ENCODE data around the gene PLA2G4B. TPM values are rescaled to one million over a fixed set of nuclear protein-coding genes. Genes with fewer than 3 reads are reported as not detected.

The PLA2G4B gene
- total and polyA plus RNA-seq, 9 of the 15 experiments (the other 6 are each of a cell fraction or from before 2014, with no cell fraction given) = 0.07 to 6.1 (median 2.8) TPM

- intact Hi-C loops (cut with micrococcal nuclease) = no loop called here
- DNase-seq (ENCODE audit: extremely low read depth in 1 of 4, low spot score in 3 of 4) (no peak), ATAC-seq (no peak), FAIRE-seq (no peak)
- Histone ChIP-seq H2AFZ (ENCODE audit: low read depth, low read length) (no peak overlapping the region), H3K79me2 (ENCODE audit: control insufficient read depth, insufficient read depth, low read length) (no peaks in the 10 kb centered on the region), H3K9me1 (ENCODE audit: control insufficient read depth, insufficient read depth, low read length) (no peaks in the 10 kb centered on the region), H3K9ac (ENCODE audit: insufficient read depth in 1 of 2, low read depth in 2 of 2, low read length in 2 of 2) (0 out of 4 replicates have a peak overlapping the region, but pooled peaks of 1 of the 2 experiments have one; percentile 21), H3K27ac (ENCODE audit: extremely low read depth, low read depth, low read length) (no peak overlapping the region), H3K4me3 (no peak overlapping the region), H3K4me2 (ENCODE audit: insufficient read depth, low read length) (no peak overlapping the region), H3K9me3 (replicated peaks; ENCODE audit: control insufficient read depth, insufficient read depth, low read depth, low read length) (no peaks in the 10 kb centered on the region), H3K36me3 (ENCODE audit: control insufficient read depth, insufficient read depth, low read length) (peaks cover 7% of the 10 kb centered on the region; the same call in 1 of the 3 replicates), H3K27me3 (ENCODE audit: control insufficient read depth in 2 of 2, insufficient read depth in 2 of 2, low read length in 2 of 2) (no peaks in the 10 kb centered on the region), H4K20me1 (replicated peaks; ENCODE audit: control insufficient read depth, insufficient read depth, low read length) (no peaks in the 10 kb centered on the region), H3K4me1 (replicated peaks in 1 of 2; ENCODE audit: control insufficient read depth in 2 of 2, insufficient read depth in 2 of 2, low read length in 2 of 2) (peaks cover 0 to 7% of the 10 kb centered on the region in 2 experiments; a peak in 1 of 5 replicates)
- 69% methylated on average over 6 of the region's 6 CpGs for WGBS (ENCODE audit: insufficient coverage, low coverage, missing lambda C conversion rate)
- POLR2A ChIA-PET = no interaction called here
- TF ChIP-seq POLR3G (IDR thresholded peaks at IDR 0.05; ENCODE audit: extremely low read depth, insufficient read length, insufficient replicate concordance) (no peak), ZKSCAN8 (CRISPR knock-in tag; IDR thresholded peaks at IDR 0.05) (no peak), TAF1 (IDR thresholded peaks at IDR 0.05; ENCODE audit: control insufficient read depth, extremely low read depth, insufficient read depth, low read length, severe bottlenecking) (no peak), MAZ (CRISPR knock-in tag; conservative IDR thresholded peaks at IDR 0.05 in 1 of 2, IDR thresholded peaks at IDR 0.05 in 1 of 2) (no peak), ZNF551 (CRISPR knock-in tag; IDR thresholded peaks at IDR 0.05) (no peak), TCF3 (CRISPR knock-in tag; IDR thresholded peaks at IDR 0.05) (no peak), ZBTB1 (CRISPR knock-in tag; IDR thresholded peaks at IDR 0.05; ENCODE audit: borderline replicate concordance, low read depth) (no peak), NCOA1 (IDR thresholded peaks at IDR 0.05; ENCODE audit: low read depth) (no peak), HDAC8 (tag; IDR thresholded peaks at IDR 0.05) (no peak), SNAPC5 (CRISPR knock-in tag; IDR thresholded peaks at IDR 0.05) (no peak), HSF4 (CRISPR knock-in tag; IDR thresholded peaks at IDR 0.05; ENCODE audit: borderline replicate concordance) (no peak), SAP30 (IDR thresholded peaks at IDR 0.05; ENCODE audit: borderline replicate concordance, insufficient read depth, low read depth, low read length, poor library complexity, severe bottlenecking) (no peak), TFAP4 (CRISPR knock-in tag; IDR thresholded peaks at IDR 0.05; ENCODE audit: borderline replicate concordance) (no peak), CXXC5 (CRISPR knock-in tag; IDR thresholded peaks at IDR 0.05) (no peak), ZNF280A (IDR thresholded peaks at IDR 0.05; ENCODE audit: low read depth, partially characterized antibody) (no peak), KAT8 (IDR thresholded peaks at IDR 0.05; ENCODE audit: low read depth) (no peak), FOXK1 (CRISPR knock-in tag; IDR thresholded peaks at IDR 0.05; ENCODE audit: borderline replicate concordance) (no peak), SMARCA5 (IDR thresholded peaks at IDR 0.05) (no peak), ZNF140 (CRISPR knock-in tag; IDR thresholded peaks at IDR 0.05) (no peak)
- CTCF ChIA-PET (ENCODE audit: low intra/inter-chr PET ratio) = no interaction called here
- no TSS peak for BruUV-seq (replicated peaks)
- in situ Hi-C loops (cut with MboI) = loop anchor here (25.0 kb wide), 1 partner anchor 361 kb away; no protein-coding TSS in a partner anchor
Measured at GRCh38 chr15:41822957-41823356, 15.7 kb upstream of the PLA2G4B start.

Data from K562 (cell line).